Keratinocyte (primary cell): ENCODE results near the gene IWS1. TPM values are rescaled to one million over a fixed set of nuclear protein-coding genes. Genes with fewer than 3 reads are reported as not detected.

Experiments used
- DNase-seq: peaks from one replicate; pipeline ENCODE4 v3.0.0-alpha.2; 2011; ENCODE audit warnings: low read depth, missing footprints, low spot score
- FAIRE-seq: peaks from 2 replicates; lab custom pipeline; 2011; peaks lifted over from hg19 to GRCh38; lab: Jason Lieb, UNC
- H2AFZ ChIP-seq: 2 replicates; pipeline ENCODE4 v1.6.0; 2012; ENCODE audit warnings: low read length, control low read depth, inconsistent platforms; ENCODE audit not compliant: control insufficient read depth
- H3K27ac ChIP-seq: 2 replicates; pipeline ENCODE4 v1.5.1; 2011; ENCODE audit warnings: low read length; ENCODE audit not compliant: control insufficient read depth, insufficient read depth
- H3K27me3 ChIP-seq: 3 replicates; pipeline ENCODE4 v1.6.0; 2011; ENCODE audit warnings: low read length; ENCODE audit not compliant: control insufficient read depth, insufficient read depth; ENCODE audit errors: extremely low read depth
- H3K36me3 ChIP-seq, 2 experiments: 2 replicates in 1 of 2; 3 replicates in 1 of 2; pipeline ENCODE4 v1.5.1; 2011; ENCODE audit warnings: low read length in 2 of 2, mild to moderate bottlenecking in 1 of 2; ENCODE audit not compliant: control insufficient read depth in 2 of 2, insufficient read depth in 2 of 2; ENCODE audit errors: extremely low read depth in 1 of 2
- H3K4me1 ChIP-seq: 3 replicates; pipeline ENCODE4 v1.5.1; 2011; ENCODE audit warnings: low read length; ENCODE audit not compliant: control insufficient read depth, insufficient read depth; ENCODE audit errors: extremely low read depth
- H3K4me2 ChIP-seq: 3 replicates; pipeline ENCODE4 v1.6.0; 2011; ENCODE audit warnings: low read depth, low read length; ENCODE audit not compliant: control insufficient read depth, insufficient read depth; ENCODE audit errors: extremely low read depth
- H3K4me3 ChIP-seq, 3 experiments: fragments of 200-600 bp in 1 of 3; sonication (generic) in 1 of 3; 2 replicates in 2 of 3; 3 replicates in 1 of 3; pipeline ENCODE4 v1.5.1; 2011 to 2016; ENCODE audit warnings: low read length in 3 of 3, mild to moderate bottlenecking in 3 of 3, control low read depth in 2 of 3, inconsistent platforms in 1 of 3, low read depth in 1 of 3, mixed read lengths in 1 of 3, mixed run types in 1 of 3, moderate library complexity in 1 of 3; ENCODE audit not compliant: control insufficient read depth in 2 of 3, insufficient read depth in 2 of 3; ENCODE audit errors: extremely low read depth in 1 of 3
- H3K79me2 ChIP-seq: 2 replicates; pipeline ENCODE4 v1.6.0; 2012; ENCODE audit warnings: low read length; ENCODE audit not compliant: control insufficient read depth, insufficient read depth
- H3K9ac ChIP-seq: 3 replicates; pipeline ENCODE4 v1.6.0; 2011; ENCODE audit warnings: low read length; ENCODE audit not compliant: control insufficient read depth, insufficient read depth; ENCODE audit errors: extremely low read depth
- H3K9me1 ChIP-seq: 3 replicates; pipeline ENCODE4 v1.6.0; 2011; ENCODE audit warnings: low read length; ENCODE audit not compliant: control insufficient read depth, insufficient read depth; ENCODE audit errors: extremely low read depth
- H3K9me3 ChIP-seq: 2 replicates; pipeline ENCODE4 v1.5.1; 2012; ENCODE audit warnings: low read depth, low read length; ENCODE audit not compliant: control insufficient read depth
- H4K20me1 ChIP-seq: 3 replicates; pipeline ENCODE4 v1.6.0; 2011; ENCODE audit warnings: low read length; ENCODE audit not compliant: control insufficient read depth, insufficient read depth; ENCODE audit errors: extremely low read depth
- EZH2 ChIP-seq: IDR thresholded peaks from one replicate; pipeline ENCODE4 v1.6.1; 2012; ENCODE audit warnings: inconsistent platforms, mild to moderate bottlenecking, low read length, moderate library complexity
- dilution Hi-C: fragments of 300-500 bp; cut with MboI; formaldehyde crosslinking; loops from one replicate; pipeline ENCODE4 v1.7.0; 2020; ENCODE audit warnings: low sequenced_read_pairs; ENCODE audit not compliant: extremely low pct_ligation_motif_present
- polyA plus RNA-seq, 5 experiments: library from polyadenylated mRNA; depleted of rRNA in 3 of 5; stranded (reverse) in 3 of 5; stranded (forward) in 1 of 5; unstranded in 1 of 5; fragments of >200 nt; gene quantifications; 1 replicate in 1 of 5; 2 replicates in 3 of 5; 3 replicates in 1 of 5; pipeline versions ENCODE4 v1.2.1 to v1.2.3, GENCODE V29; 2011 to 2012; ENCODE audit warnings: missing spikeins in 2 of 5, low read depth in 1 of 5, low replicate concordance in 1 of 5
- TF ChIP-seq, protein P1 (sequence below), 3 experiments: IDR thresholded peaks in 1 of 3; conservative IDR thresholded peaks in 1 of 3; optimal IDR thresholded peaks in 1 of 3; 2 replicates in 2 of 3; 3 replicates in 1 of 3; pipeline versions ENCODE3 to v1.5.1; 2011; ENCODE audit warnings: low read length in 3 of 3, mild to moderate bottlenecking in 3 of 3, moderate library complexity in 2 of 3, control low read depth in 1 of 3, inconsistent platforms in 1 of 3; ENCODE audit not compliant: insufficient read depth in 2 of 3; ENCODE audit errors: extremely low read depth in 1 of 3

IWS1 gene
- polyA plus RNA-seq, 1 donor (not counting 4 experiments of a cell fraction or from before 2014, with no cell fraction given): 52.0 TPM

DNA sequence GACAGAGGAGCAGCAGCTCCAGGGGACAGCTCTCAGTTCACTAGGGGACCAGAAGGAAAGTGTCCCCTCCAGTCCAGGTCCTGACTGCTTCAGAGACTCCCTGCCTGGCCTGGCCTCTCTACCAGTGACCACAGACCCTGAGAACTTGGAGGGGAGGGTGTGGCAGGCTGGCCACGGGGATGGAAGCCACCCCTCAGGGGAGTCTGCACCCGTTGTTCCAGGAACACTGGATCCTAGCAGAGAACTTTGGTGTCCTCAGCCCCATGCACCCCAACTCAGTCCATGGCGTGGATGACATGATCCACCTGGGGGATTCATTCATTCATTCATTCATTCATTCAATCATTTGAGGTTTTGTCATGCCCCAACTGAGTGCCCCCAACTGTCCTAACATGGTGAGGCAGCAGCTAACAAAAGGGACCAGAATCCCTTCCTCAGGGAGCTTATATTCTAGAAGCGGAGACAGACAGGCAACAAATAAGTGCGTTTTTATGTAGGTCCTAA lies 41.1 kb upstream of the IWS1 start:
- H3K9ac ChIP-seq: no peak overlapping the region
- no peak for FAIRE-seq
- DNase-seq: no peak

DNA sequence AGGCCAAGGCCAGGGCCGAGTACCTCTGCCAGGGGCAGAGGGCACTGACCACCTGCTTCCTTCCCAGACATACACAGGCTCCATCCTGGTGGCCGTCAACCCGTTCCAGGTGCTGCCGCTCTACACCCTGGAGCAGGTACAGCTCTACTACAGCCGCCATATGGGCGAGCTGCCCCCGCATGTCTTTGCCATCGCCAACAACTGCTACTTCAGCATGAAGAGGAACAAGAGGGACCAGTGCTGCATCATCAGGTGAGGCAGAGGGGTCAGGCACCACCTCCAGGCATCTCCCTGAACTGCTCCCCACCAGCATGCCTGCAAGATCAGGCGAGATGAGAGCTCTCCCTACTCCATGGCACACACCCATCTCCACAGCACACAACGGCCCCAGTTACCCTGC lies 40.3 kb upstream of the IWS1 start:
- Histone ChIP-seq H3K36me3 (no peaks in the 10 kb centered on the region), H3K9me1 (peaks cover 2% of the 10 kb centered on the region), H3K4me1 (no peaks in the 10 kb centered on the region), H3K9me3 (no peaks in the 10 kb centered on the region), H3K4me3 (no peak overlapping the region), H3K4me2 (no peak overlapping the region), H3K9ac (no peak overlapping the region), H2AFZ (no peak overlapping the region), H3K27ac (no peak overlapping the region), H3K27me3 (peaks cover 3% of the 10 kb centered on the region), H4K20me1 (no peaks in the 10 kb centered on the region), H3K79me2 (no peaks in the 10 kb centered on the region)
- FAIRE-seq (no peak), DNase-seq (no peak)
- no peak for TF ChIP-seq EZH2
- TF ChIP-seq, protein P1, sequence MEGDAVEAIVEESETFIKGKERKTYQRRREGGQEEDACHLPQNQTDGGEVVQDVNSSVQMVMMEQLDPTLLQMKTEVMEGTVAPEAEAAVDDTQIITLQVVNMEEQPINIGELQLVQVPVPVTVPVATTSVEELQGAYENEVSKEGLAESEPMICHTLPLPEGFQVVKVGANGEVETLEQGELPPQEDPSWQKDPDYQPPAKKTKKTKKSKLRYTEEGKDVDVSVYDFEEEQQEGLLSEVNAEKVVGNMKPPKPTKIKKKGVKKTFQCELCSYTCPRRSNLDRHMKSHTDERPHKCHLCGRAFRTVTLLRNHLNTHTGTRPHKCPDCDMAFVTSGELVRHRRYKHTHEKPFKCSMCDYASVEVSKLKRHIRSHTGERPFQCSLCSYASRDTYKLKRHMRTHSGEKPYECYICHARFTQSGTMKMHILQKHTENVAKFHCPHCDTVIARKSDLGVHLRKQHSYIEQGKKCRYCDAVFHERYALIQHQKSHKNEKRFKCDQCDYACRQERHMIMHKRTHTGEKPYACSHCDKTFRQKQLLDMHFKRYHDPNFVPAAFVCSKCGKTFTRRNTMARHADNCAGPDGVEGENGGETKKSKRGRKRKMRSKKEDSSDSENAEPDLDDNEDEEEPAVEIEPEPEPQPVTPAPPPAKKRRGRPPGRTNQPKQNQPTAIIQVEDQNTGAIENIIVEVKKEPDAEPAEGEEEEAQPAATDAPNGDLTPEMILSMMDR (optimal IDR thresholded peaks at IDR 0.05 in 1 of 3, IDR thresholded peaks at IDR 0.05 in 1 of 3, conservative IDR thresholded peaks at IDR 0.05 in 1 of 3; ENCODE audit: extremely low read depth in 1 of 3, insufficient read depth in 2 of 3, low read length in 3 of 3): no peak
- dilution Hi-C loops: no loop called here

More for the DNA sequence above, 41.1 kb upstream of the IWS1 start:
- dilution Hi-C loops: no loop called here
- Histone ChIP-seq H4K20me1 (no peaks in the 10 kb centered on the region), H3K79me2 (no peaks in the 10 kb centered on the region), H3K4me2 (no peak overlapping the region), H3K4me1 (no peaks in the 10 kb centered on the region), H2AFZ (no peak overlapping the region), H3K4me3 (no peak overlapping the region), H3K9me3 (no peaks in the 10 kb centered on the region), H3K27me3 (peaks cover 3% of the 10 kb centered on the region), H3K9me1 (peaks cover 2% of the 10 kb centered on the region), H3K27ac (no peak overlapping the region), H3K36me3 (no peaks in the 10 kb centered on the region)
- TF ChIP-seq, protein P1 (optimal IDR thresholded peaks at IDR 0.05 in 1 of 3, IDR thresholded peaks at IDR 0.05 in 1 of 3, conservative IDR thresholded peaks at IDR 0.05 in 1 of 3; ENCODE audit: extremely low read depth in 1 of 3, insufficient read depth in 2 of 3, low read length in 3 of 3): no peak
- no peak for TF ChIP-seq EZH2
